T-cell (primary cell): Measurements from ENCODE around the gene TTI1. TPM values are rescaled to one million over a fixed set of nuclear protein-coding genes. Genes with fewer than 3 reads are reported as not detected.

Source experiments
- ATAC-seq, 4 experiments: fragments of 200-7000 bp in 3 of 4; fragments of 150-1000 bp in 1 of 4; cut with Tn5 transposase; replicated peaks in 1 of 4; 1 replicate in 3 of 4; 2 replicates in 1 of 4; pipeline ENCODE4 v1.10.0; 2021; ENCODE audit warnings: moderate library complexity in 3 of 4, mild to moderate bottlenecking in 2 of 4, moderate number of reproducible peaks in 1 of 4
- CTCF ChIA-PET, 2 donors: fragments of 300-600 bp; sonication (Branson Sonifier 250); formaldehyde crosslinking; loops; one replicate each; lab custom pipeline; 2022; ENCODE audit warnings: antibody characterized with exemption in 2 of 2; lab: Charles Lee
- POLR2A ChIA-PET, 2 donors: fragments of 300-600 bp; sonication (Branson Sonifier 250); formaldehyde crosslinking; loops; one replicate each; lab custom pipeline; 2022; ENCODE audit warnings: antibody characterized with exemption in 2 of 2; lab: Charles Lee
- DNase-seq, 35 experiments: peaks; one replicate each; pipeline versions ENCODE4 v3.0.0 to v3.0.0-alpha.2; 2013 to 2023
- H3K27ac ChIP-seq: one replicate; pipeline ENCODE4 v1.5.1; 2013; ENCODE audit warnings: low read length
- H3K27me3 ChIP-seq, 2 experiments: replicated peaks in 1 of 2; 1 replicate in 1 of 2; 2 replicates in 1 of 2; pipeline versions ENCODE4 v1.6.1 to v1.7.0; 2013; ENCODE audit warnings: low read length in 1 of 2, mixed read lengths in 1 of 2; ENCODE audit not compliant: control insufficient read depth in 2 of 2, insufficient read depth in 2 of 2; ENCODE audit errors: extremely low read depth in 1 of 2
- H3K36me3 ChIP-seq, 2 donors: 1 replicate in 1 of 2; 2 replicates in 1 of 2; pipeline versions ENCODE4 v1.6.1 to v1.7.0; 2013; ENCODE audit warnings: low read length in 1 of 2; ENCODE audit not compliant: control insufficient read depth in 2 of 2, insufficient read depth in 1 of 2; ENCODE audit errors: extremely low read depth in 1 of 2
- H3K4me1 ChIP-seq, 2 experiments: 1 replicate in 1 of 2; 2 replicates in 1 of 2; pipeline versions ENCODE4 v1.6.1 to v1.7.0; 2013; ENCODE audit warnings: low read length in 2 of 2, mixed read lengths in 1 of 2; ENCODE audit not compliant: insufficient read depth in 2 of 2, control insufficient read depth in 1 of 2; ENCODE audit errors: extremely low read depth in 1 of 2
- H3K4me3 ChIP-seq, 2 donors: 1 replicate in 1 of 2; 2 replicates in 1 of 2; pipeline versions ENCODE4 v1.5.1 to v1.7.0; 2013; ENCODE audit warnings: mild to moderate bottlenecking in 2 of 2, low read length in 1 of 2, moderate library complexity in 1 of 2; ENCODE audit not compliant: control insufficient read depth in 1 of 2; ENCODE audit errors: extremely low read depth in 1 of 2
- H3K9me3 ChIP-seq: 2 replicates; pipeline ENCODE4 v1.7.0; 2013
- H3K27ac Mint-ChIP-seq, 2 donors: one replicate each; pipeline ENCODE4 v1.8.0; 2020 to 2021; ENCODE audit warnings: mild to moderate bottlenecking in 2 of 2, mixed read lengths in 2 of 2
- H3K27me3 Mint-ChIP-seq, 2 donors: one replicate each; pipeline ENCODE4 v1.8.0; 2021 to 2022; ENCODE audit warnings: mixed read lengths in 2 of 2
- H3K36me3 Mint-ChIP-seq: one replicate; pipeline ENCODE4 v1.8.0; 2021; ENCODE audit warnings: mixed read lengths
- H3K4me1 Mint-ChIP-seq, 3 donors: one replicate each; pipeline ENCODE4 v1.8.0; 2020 to 2022; ENCODE audit warnings: mixed read lengths in 3 of 3, mild to moderate bottlenecking in 1 of 3
- H3K4me3 Mint-ChIP-seq, 3 donors: one replicate each; pipeline ENCODE4 v1.8.0; 2020 to 2022; ENCODE audit warnings: mild to moderate bottlenecking in 3 of 3, mixed read lengths in 3 of 3, moderate library complexity in 3 of 3
- H3K9me3 Mint-ChIP-seq, 3 donors: one replicate each; pipeline ENCODE4 v1.8.0; 2020 to 2022; ENCODE audit warnings: mixed read lengths in 3 of 3
- WGBS: methylation state at CpG from one replicate; pipeline ENCODE4 v1.1.5; 2013; ENCODE audit warnings: missing lambda C conversion rate; ENCODE audit not compliant: insufficient coverage; 5-methylcytosine and 5-hydroxymethylcytosine counted together
- total RNA-seq, 35 experiments: library from RNA in 6 of 35; stranded (reverse) in 6 of 35; fragments of 120-200 nt in 1 of 35; gene quantifications; one replicate each; pipeline versions ENCODE4 v1.2.1 to v1.2.4 and lab custom pipeline; 2013 to 2026

Gene TTI1
- total RNA-seq, 5 donors from 2014 or later (not counting 1 experiment from before 2014, with no cell fraction given) = 17.8 to 27.6 (median 23.2) TPM

GRCh38 chr20:38034961-38035360, 1.7 kb upstream of the TTI1 start:
- Mint-ChIP-seq H3K27ac (peak overlapping the region; percentile 97 to 99), H3K4me1 (peaks cover 70 to 72% (median 71%) of the 10 kb centered on the region in 3 donors), H3K4me3 (peak overlapping the region; percentile 94 to 95 (median 95)), H3K9me3 (no peaks in the 10 kb centered on the region), H3K36me3 (peaks cover 11% of the 10 kb centered on the region), H3K27me3 (no peaks in the 10 kb centered on the region)
- Histone ChIP-seq H3K4me3 (peak overlapping the region in 1 of 2 donors; percentile 84), H3K27ac (no peak overlapping the region), H3K27me3 (no peaks in the 10 kb centered on the region), H3K36me3 (no peaks in the 10 kb centered on the region), H3K4me1 (peaks cover 26 to 29% of the 10 kb centered on the region in 2 experiments), H3K9me3 (no peaks in the 10 kb centered on the region)
- WGBS = 67% methylated on average over 2 of the region's 6 CpGs
- ATAC-seq (no peak), DNase-seq (no peak)
- ChIA-PET CTCF (interaction anchor here in 1 of 2 donors (1.3 kb wide), 1 partner anchor 23 kb away, joined by 3 read pairs; no protein-coding TSS in a partner anchor), POLR2A (no interaction called here)

- no peaks in the 10 kb centered on the region for H3K36me3 ChIP-seq
- Mint-ChIP-seq H3K9me3 (no peaks in the 10 kb centered on the region), H3K27me3 (no peaks in the 10 kb centered on the region), H3K36me3 (peaks cover 16% of the 10 kb centered on the region), H3K4me1 (peaks cover 77 to 79% (median 78%) of the 10 kb centered on the region in 3 donors), H3K4me3 (peak overlapping the region; percentile 94 to 95 (median 95)), H3K27ac (peak overlapping the region; percentile 97 to 99)
- H3K9me3 ChIP-seq = no peaks in the 10 kb centered on the region
- CTCF ChIA-PET = interaction anchor here in 1 of 2 donors (0.7 to 1.3 kb wide), 3 partner anchors 14 to 39 kb away, joined by 3 to 4 read pairs (median 4); no protein-coding TSS in a partner anchor
- no peaks in the 10 kb centered on the region for H3K27me3 ChIP-seq
- peak in 3 of 35 experiments; percentile 1 to 2 (median 2) for DNase-seq
- POLR2A ChIA-PET = no interaction called here
- H3K27ac ChIP-seq = peak overlapping the region; percentile 92
- 6% methylated on average over 6 of the region's 14 CpGs for WGBS
- ATAC-seq = peak in 3 of 4 experiments; percentile 3 to 26 (median 10)
- H3K4me3 ChIP-seq = peak overlapping the region; percentile 84 to 91
- peaks cover 26 to 29% of the 10 kb centered on the region in 2 experiments for H3K4me1 ChIP-seq
Observed at GRCh38 chr20:38034108-38034649, 923 bp upstream of the TTI1 start.

DNA sequence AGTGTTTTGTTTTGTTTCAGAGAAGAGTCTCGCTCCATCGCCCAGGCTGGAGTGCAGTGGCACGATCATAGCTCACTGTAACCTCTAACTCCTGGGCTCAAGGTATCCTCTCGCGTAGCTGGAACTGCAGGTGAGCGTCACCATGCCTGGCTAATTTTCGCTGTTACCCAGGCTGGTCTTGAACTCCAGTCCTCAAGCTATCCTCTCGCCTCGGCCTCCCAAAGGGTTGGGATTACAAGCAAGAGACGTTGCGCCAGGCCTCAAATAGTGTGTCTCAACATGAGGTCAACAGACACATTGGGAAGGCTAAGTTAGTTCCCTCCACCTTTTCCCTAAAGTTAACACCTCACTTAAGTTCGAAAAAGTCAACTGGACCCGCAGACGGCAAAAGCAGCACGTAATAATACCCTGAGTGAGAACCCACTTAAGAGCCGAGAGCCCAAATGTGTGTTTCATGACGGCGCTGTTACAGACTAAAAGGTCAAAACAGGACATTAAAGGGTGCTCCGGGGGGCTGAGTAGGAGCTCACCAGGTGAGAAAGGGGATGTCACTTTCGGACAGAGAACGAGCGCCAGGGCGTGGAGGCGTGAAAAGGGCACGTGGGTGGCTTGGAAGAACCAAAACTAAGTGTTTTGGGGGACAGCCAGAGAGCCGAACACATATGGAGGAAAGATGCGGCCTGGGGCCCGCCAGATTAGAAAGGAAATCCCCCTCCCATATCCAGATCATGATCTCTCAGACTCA, 499 bp downstream of the TTI1 start:
- Mint-ChIP-seq H3K27ac (peak overlapping the region; percentile 97 to 99), H3K4me1 (peaks cover 81 to 85% (median 84%) of the 10 kb centered on the region in 3 donors), H3K4me3 (peak overlapping the region; percentile 94 to 95 (median 95)), H3K9me3 (no peaks in the 10 kb centered on the region), H3K36me3 (peaks cover 17% of the 10 kb centered on the region), H3K27me3 (no peaks in the 10 kb centered on the region)
- peak overlapping the region; percentile 92 for H3K27ac ChIP-seq
- WGBS = 15% methylated on average over 22 of the region's 28 CpGs
- ChIA-PET CTCF (interaction anchor here in 1 of 2 donors (1.0 to 1.2 kb wide), 2 partner anchors 25 to 41 kb away, joined by 3 to 4 read pairs; no protein-coding TSS in a partner anchor), POLR2A (interaction anchor here (0.5 to 0.9 kb wide), 3 partner anchors 42 to 662 kb away, joined by 3 to 6 read pairs (median 4); partner anchors contain the start of gene RALGAPB (in 1 of the 2))
- DNase-seq = peak in 5 of 35 experiments; percentile 19 to 58 (median 46)
- peak; percentile 50 to 59 (median 52) for ATAC-seq
- no peaks in the 10 kb centered on the region for H3K27me3 ChIP-seq
- H3K4me1 ChIP-seq = peaks cover 28 to 29% of the 10 kb centered on the region in 2 experiments
- no peaks in the 10 kb centered on the region for H3K36me3 ChIP-seq
- no peaks in the 10 kb centered on the region for H3K9me3 ChIP-seq
- peak overlapping the region; percentile 84 to 91 for H3K4me3 ChIP-seq

DNA sequence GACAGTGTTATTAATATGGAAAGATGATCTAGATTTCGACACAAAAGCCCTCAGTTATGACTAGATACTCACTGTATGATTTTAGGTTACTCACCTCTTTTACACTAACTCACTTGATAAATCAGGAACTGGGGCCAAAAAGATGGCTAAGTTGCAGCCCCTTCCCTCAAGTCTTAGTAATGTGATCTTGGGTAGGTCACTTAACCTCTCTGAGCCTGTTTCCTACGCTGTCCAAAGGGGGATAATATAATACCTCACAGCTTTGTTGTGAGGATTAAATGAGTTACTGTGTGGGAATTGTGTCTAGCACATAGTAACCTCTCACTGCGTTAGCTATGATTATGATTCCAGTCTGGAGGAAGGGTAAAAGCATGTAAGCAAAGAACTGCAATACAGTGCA, 1.3 kb downstream of the TTI1 start:
- Mint-ChIP-seq H3K27me3 (no peaks in the 10 kb centered on the region), H3K36me3 (peaks cover 12% of the 10 kb centered on the region), H3K9me3 (no peaks in the 10 kb centered on the region), H3K4me3 (peak overlapping the region; percentile 94 to 95 (median 95)), H3K27ac (peak overlapping the region in 1 of 2 donors; percentile 99), H3K4me1 (peaks cover 74 to 81% (median 77%) of the 10 kb centered on the region in 3 donors)
- WGBS = no CpG with 5 or more reads among the region's 3 CpGs
- peaks cover 26 to 28% of the 10 kb centered on the region in 2 experiments for H3K4me1 ChIP-seq
- no peaks in the 10 kb centered on the region for H3K27me3 ChIP-seq
- no peak overlapping the region for H3K27ac ChIP-seq
- no peaks in the 10 kb centered on the region for H3K36me3 ChIP-seq
- H3K9me3 ChIP-seq = no peaks in the 10 kb centered on the region
- CTCF ChIA-PET = no interaction called here
- H3K4me3 ChIP-seq = no peak overlapping the region
- ATAC-seq (no peak), DNase-seq (no peak)
- POLR2A ChIA-PET = interaction anchor here in 1 of 2 donors (0.6 kb wide), 1 partner anchor 983 kb away, joined by 4 read pairs; no protein-coding TSS in a partner anchor

- Histone ChIP-seq H3K4me1 (peaks cover 10 to 23% of the 10 kb centered on the region in 2 experiments), H3K27ac (no peak overlapping the region), H3K36me3 (peaks cover 0 to 7% of the 10 kb centered on the region in 2 donors), H3K27me3 (no peaks in the 10 kb centered on the region), H3K4me3 (no peak overlapping the region), H3K9me3 (no peaks in the 10 kb centered on the region)
- Mint-ChIP-seq H3K36me3 (peaks cover 9% of the 10 kb centered on the region), H3K9me3 (no peaks in the 10 kb centered on the region), H3K4me3 (no peak overlapping the region), H3K4me1 (peaks cover 68 to 79% (median 69%) of the 10 kb centered on the region in 3 donors), H3K27ac (no peak overlapping the region), H3K27me3 (no peaks in the 10 kb centered on the region)
- ChIA-PET POLR2A (interaction anchor here (0.6 to 0.7 kb wide), 2 partner anchors 10 to 32 kb away, joined by 5 to 6 read pairs; no protein-coding TSS in a partner anchor), CTCF (interaction anchor here in 1 of 2 donors (0.6 kb wide), 1 partner anchor 48 kb away, joined by 4 read pairs; no protein-coding TSS in a partner anchor)
- WGBS = 90% methylated on average over 2 of the region's 3 CpGs
- ATAC-seq (no peak), DNase-seq (no peak)
Observed at GRCh38 chr20:38029453-38029852, 3.8 kb downstream of the TTI1 start.

- H3K36me3 Mint-ChIP-seq = peaks cover 16% of the 10 kb centered on the region
- no peak overlapping the region for H3K27ac Mint-ChIP-seq
- peaks cover 0 to under 1% (median 0%) of the 10 kb centered on the region in 3 donors for H3K9me3 Mint-ChIP-seq
- Histone ChIP-seq H3K4me3 (no peak overlapping the region), H3K36me3 (peaks cover 0 to 9% of the 10 kb centered on the region in 2 donors), H3K27me3 (no peaks in the 10 kb centered on the region), H3K4me1 (peaks cover 2 to 9% of the 10 kb centered on the region in 2 experiments), H3K27ac (no peak overlapping the region), H3K9me3 (no peaks in the 10 kb centered on the region)
- ATAC-seq = no peak
- WGBS = 100% methylated on average over 1 of the region's 5 CpGs
- H3K4me1 Mint-ChIP-seq = peaks cover 53 to 68% (median 67%) of the 10 kb centered on the region in 3 donors
- ChIA-PET POLR2A (no interaction called here), CTCF (no interaction called here)
- no peaks in the 10 kb centered on the region for H3K27me3 Mint-ChIP-seq
- DNase-seq = no peak
- no peak overlapping the region for H3K4me3 Mint-ChIP-seq
Observed at GRCh38 chr20:38024496-38024895, 8.8 kb downstream of the TTI1 start.
